UCSD-AML1 (cell line): ENCODE results near the gene ADH1B.
"Not testable (repeated sequence)": the region's sequence is repeated elsewhere in the genome, so short reads cannot be mapped to it uniquely, and the experiment has no call there.

ENCODE experiments used
- DNase-seq: peaks from one replicate; lab custom pipeline; 2025; ENCODE audit not compliant: unreplicated experiment; lab: John Stamatoyannopoulos, UW

ADH1B gene

GRCh38 chr4:99324979-99325378, 3.8 kb upstream of the ADH1B start:
- DNase-seq: no peak

GRCh38 chr4:99324361-99324760, 3.2 kb upstream of the ADH1B start:
- DNase-seq: no peak

GRCh38 chr4:99323756-99324155, 2.6 kb upstream of the ADH1B start:
- DNase-seq: no peak

- DNase-seq: not testable (repeated sequence)
Observed at GRCh38 chr4:99317811-99318210, 3.4 kb downstream of the ADH1B start.

DNA sequence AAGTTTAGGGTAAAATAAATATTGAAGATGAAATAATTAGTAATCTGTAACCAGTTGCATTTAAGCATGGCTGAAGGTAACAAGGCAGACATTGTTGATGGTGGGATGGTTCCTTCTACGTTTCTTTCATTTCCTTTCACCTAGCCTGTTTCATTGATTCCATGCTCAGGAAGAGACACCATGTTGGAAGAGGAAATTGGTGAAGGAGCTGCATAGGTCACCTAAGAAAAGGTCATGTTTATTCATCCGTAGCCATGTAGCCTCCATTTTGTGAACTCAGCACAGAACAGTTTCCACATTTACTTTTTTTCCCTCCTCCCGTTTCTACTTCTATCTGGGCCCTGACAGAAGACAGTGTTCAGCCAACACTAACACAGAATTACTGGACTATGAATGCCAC, 3.8 kb downstream of the ADH1B start:
- DNase-seq: no peak

DNA sequence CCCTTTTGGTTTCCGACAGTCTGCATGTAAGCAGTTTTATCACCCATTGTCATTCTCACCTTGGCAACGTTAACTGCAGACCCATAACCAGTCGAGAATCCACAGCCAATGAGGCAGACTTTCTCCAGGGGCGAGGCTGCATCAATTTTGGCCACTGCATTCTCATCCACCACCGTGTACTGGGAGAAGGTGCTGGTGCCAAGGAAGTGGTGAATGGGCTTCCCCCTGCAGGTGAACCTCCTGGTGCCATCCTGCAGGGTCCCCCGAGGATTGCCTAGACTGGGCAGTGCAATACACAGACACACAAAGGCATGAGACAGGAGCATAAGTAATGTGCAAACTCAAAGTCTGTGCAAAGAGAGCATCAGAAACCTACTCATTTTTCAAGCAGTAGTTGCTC, 5.4 kb downstream of the ADH1B start:
- DNase-seq: no peak

- no peak for DNase-seq
Observed at GRCh38 chr4:99314211-99314610, 7.0 kb downstream of the ADH1B start.

DNA sequence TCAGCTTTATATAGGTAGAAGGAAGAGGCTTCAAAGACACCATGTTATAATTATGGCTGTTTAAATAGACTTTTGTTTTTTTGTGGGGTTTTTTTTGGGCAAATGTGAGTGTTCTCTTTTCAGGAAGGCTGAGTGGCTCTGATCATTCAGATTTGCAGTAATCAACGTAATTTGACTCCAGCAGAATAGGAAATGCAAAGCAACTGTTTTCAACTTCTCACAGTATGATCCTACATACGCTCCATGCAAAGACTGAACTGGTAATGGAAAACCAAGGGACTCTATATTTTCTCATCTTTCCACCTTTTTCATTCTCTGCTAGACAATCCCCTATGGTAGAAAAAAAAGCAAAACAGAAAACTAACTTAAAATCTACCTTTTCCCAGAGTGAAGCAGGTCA, 10.8 kb downstream of the ADH1B start:
- DNase-seq: no peak

DNA sequence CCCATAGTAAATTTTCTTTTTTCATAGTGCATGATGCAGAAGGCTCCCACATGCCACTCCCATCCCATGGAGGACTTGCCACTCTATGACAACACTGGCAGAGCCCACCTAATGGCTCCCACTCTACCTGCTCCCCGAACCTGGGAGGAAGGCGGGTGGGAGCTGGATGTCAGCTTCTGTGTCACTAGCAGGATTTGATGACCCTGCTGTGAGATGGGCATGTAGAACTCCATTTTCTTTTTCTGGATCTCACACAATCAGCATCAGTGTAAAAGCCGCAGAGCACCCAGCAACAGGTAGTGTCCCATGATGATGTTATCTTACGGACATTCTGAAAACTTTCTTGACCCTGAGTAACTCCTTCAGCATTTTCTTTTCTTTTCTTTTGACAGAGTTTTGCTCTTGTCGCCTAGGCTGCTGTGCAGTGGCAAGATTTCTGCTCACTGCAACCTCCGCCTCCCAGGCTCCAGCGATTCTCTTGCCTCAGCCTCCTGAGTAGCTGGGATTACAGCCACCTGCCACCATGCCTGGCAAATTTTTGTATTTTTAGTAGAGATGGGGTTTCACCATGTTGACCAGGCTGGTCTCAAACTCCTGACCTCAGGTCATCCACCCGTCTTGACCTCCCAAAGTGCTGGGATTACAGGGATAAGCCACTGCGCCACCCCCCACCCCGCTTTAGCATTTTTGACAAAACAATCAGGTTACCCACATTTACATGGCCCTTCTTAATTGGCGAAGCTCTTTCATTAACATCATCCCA, 15.4 kb downstream of the ADH1B start:
- DNase-seq: no peak

GRCh38 chr4:99301376-99302164, 19.6 kb downstream of the ADH1B start:
- no peak for DNase-seq

DNA sequence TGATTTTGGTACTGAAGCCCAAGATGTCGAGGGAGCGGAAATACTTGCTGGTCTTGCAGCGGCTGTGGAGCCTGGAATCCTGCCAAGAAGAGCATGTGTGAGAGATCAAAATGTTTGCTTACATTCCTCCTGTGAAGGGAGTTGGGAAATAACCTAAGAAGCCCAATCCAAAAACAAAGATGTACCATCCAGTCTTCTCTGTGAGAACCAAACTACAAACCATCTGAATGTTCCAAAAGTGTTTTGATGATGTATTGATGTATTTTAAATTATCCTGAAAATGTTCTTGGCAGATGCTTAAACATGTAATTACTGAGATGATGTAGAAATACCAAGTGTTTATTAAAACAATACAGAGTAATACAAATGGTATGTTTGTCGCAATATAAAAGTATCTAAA, 20.3 kb downstream of the ADH1B start:
- no peak for DNase-seq

DNA sequence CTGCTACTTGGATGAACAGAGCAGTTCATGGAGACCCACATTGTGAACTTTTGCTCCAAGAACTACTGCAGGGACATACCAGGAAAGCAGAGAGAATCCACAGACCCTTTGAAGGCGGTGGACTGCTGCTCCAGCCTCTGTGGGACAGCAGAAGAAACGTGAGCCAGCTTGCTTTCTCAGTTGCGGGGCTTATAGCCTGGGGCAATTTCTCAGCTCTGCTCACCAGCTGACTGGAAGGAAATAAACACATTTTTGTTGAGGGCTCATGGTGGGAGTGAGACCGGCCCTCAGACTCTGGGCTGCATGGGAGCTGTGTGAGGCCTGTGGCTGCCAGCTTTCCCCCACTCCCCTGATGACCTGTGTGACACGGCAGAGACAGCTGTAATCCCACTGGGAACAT, 27.8 kb downstream of the ADH1B start:
- DNase-seq: no peak

- no peak for DNase-seq
Observed at GRCh38 chr4:99290848-99291786, 30.1 kb downstream of the ADH1B start, which contains the start of gene ADH1A. Gene ADH1A (minus strand): TSS chr4:99290985. CDS start chr4:99290914, 71 bp downstream.

- DNase-seq: no peak
Observed at GRCh38 chr4:99285387-99285786, 35.8 kb downstream of the ADH1B start.

GRCh38 chr4:99282731-99283130, 38.5 kb downstream of the ADH1B start:
- DNase-seq: no peak

DNA sequence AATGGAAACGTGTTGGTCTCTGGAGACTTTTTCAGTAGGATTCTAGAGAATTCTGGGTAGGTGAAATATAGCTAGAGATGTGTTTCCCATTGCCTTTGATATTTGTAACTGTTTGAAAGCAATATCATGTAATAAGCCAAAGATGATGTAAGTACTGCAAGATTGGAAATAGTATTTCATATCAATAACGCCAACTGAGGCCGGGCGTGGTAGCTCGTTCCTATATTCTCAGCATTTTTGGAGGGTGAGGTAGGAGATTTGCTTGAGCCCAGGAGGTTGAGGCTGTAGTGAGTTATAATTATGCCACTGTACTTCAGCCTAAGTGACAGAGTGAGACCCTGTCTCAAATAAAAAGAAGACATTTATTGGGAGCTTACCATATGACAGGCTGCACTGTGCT, 39.9 kb downstream of the ADH1B start:
- DNase-seq: no peak

DNA sequence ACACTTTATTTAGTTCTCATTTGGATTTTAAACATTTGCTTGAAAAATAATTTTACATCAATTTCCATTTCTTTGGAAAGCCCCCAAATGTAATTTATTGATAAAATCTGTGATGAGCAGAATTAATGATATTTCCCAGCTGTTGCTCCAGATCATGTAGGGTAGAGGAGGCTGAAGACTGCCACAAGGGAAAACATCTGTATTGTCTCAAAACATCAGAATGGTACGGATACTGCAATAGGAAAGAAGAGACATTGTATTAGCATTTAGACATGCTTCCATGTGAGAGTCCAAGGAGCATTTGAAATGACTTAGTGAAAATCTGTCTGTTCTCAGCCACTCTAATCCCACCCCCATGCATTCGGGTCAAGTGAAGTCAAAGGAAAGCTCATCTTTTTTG, 44.8 kb downstream of the ADH1B start:
- no peak for DNase-seq

- no peak for DNase-seq
Observed at GRCh38 chr4:99275885-99276284, 45.3 kb downstream of the ADH1B start.

GRCh38 chr4:99275050-99275449, 46.2 kb downstream of the ADH1B start:
- DNase-seq: no peak

GRCh38 chr4:99273704-99274103, 47.5 kb downstream of the ADH1B start:
- no peak for DNase-seq

- no peak for DNase-seq
Observed at GRCh38 chr4:99264927-99265326, 56.3 kb downstream of the ADH1B start.
